Activated T-helper 2 cell treated with anti-CD3 and anti-CD28 coated beads, Interferon-gamma antibody, Interleukin-2, Interleukin-4, amounts not matched to agents 10 μg/mL and 5 μg/mL and 100 μg/mL, durations not matched to agents 14 hours and 24 hours and 36 hours (primary cell): Measurements from ENCODE around the gene MLF1. TPM values are rescaled to one million over a fixed set of nuclear protein-coding genes. Genes with fewer than 3 reads are reported as not detected.

Source experiments
- DNase-seq: peaks from one replicate; pipeline ENCODE4 v3.0.0; 2021; ENCODE audit warnings: low spot score
- H3K27ac Mint-ChIP-seq: one replicate; pipeline ENCODE4 v1.8.0; 2021; ENCODE audit warnings: mixed read lengths
- H3K27me3 Mint-ChIP-seq: one replicate; pipeline ENCODE4 v1.8.0; 2021; ENCODE audit warnings: low read depth, mixed read lengths
- H3K36me3 Mint-ChIP-seq: one replicate; pipeline ENCODE4 v1.8.0; 2021; ENCODE audit warnings: low read depth, mixed read lengths
- H3K4me1 Mint-ChIP-seq: one replicate; pipeline ENCODE4 v1.8.0; 2021; ENCODE audit warnings: low read depth, mixed read lengths
- H3K4me3 Mint-ChIP-seq: one replicate; pipeline ENCODE4 v1.8.0; 2021; ENCODE audit warnings: low read depth, mild to moderate bottlenecking, moderate library complexity, mixed read lengths
- H3K9me3 Mint-ChIP-seq: one replicate; pipeline ENCODE4 v1.8.0; 2021; ENCODE audit warnings: mixed read lengths
- intact Hi-C: fragments of 100-400 bp; cut with micrococcal nuclease; formaldehyde crosslinking; loops from one replicate; pipeline ENCODE4 v1.15.1; 2023
- total RNA-seq: library from RNA; stranded (reverse); gene quantifications from 2 replicates; pipeline ENCODE4 v1.2.3, GENCODE V29; 2022

Gene MLF1
- total RNA-seq, 1 donor from 2014 or later = 3.4 TPM

DNA sequence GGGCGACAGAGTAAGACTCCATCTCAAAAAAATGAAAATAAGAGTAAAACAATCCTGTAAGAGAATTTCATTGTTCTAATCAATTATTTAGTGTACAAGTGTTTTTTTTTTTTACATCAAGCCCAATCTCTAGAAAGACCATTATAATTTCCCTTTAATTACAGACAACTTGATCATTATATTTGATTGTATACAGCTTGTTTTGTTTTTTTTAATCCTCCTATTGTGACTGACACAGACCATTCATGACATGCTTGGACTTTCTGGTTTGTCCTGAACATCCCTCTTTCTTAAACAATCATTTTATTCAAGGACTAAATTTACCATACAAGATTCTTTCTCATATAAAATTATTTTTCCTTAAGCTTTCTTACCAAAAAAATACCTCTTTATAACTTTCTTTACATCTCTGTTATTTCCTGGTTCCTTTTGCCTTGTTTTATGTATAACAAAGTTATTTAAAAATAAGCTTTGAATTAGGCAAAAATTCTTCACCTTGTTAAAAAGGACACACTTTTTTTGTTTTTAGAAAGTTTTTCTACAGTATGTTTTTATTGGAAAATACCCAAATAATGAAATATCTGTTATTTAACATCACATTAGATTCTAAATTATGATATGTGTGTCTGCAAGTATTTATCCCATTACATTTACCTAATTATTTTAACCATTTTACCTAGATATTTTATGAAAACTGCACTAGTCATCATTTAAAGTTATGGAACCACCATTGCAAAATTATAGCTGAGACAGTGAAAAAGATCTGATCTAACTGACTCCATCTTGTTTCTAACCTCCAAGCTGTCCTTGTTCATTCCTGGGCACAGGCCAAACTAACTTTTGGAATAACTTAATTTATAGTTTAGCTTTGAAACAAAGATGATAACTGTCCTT is 47.2 kb downstream of the MLF1 start:
- H3K9me3 Mint-ChIP-seq = peaks cover 14% of the 10 kb centered on the region
- no peak overlapping the region for H3K27ac Mint-ChIP-seq
- no peak overlapping the region for H3K4me3 Mint-ChIP-seq
- intact Hi-C loops = no loop called here
- H3K27me3 Mint-ChIP-seq = no peaks in the 10 kb centered on the region
- no peaks in the 10 kb centered on the region for H3K4me1 Mint-ChIP-seq
- DNase-seq = no peak
- H3K36me3 Mint-ChIP-seq = no peaks in the 10 kb centered on the region

DNA sequence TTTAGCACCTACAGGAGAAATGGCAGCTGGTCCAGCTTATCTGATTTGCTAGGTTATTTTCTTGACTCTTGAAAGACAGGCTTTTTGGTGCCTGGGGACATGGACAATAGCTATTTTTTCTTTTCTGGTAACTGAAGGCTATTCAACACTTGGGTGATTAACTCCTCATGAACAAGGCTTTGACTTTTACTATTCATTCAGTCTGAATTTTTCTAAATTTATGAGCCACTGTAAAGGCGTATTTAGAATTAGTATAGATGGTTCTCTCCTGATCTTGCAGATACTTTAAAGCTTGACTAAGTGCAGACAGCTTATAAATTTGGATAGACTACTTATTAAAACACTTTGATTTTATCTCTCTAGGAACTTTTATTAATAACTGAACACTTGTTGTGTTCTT is 54.9 kb downstream of the MLF1 start:
- no peak overlapping the region for H3K27ac Mint-ChIP-seq

DNA sequence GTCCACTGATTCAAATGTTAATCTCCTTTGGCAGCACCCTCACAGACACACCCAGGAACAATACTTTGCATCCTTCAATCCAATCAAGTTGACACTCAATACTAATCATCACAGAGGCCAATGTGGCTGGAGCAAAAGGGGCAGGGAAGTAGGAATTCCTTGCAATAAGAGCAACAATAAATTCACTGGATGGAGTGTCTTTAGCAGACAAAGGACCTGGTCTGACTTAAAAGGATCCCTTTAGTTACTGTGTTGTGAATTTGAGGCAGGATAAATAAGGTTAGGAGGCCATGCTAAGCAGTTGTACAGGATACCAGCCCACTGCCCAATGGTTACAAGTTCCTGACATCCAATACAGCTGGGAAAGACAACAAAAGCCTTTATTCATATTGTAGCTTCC is 61.0 kb downstream of the MLF1 start:
- Mint-ChIP-seq H3K9me3 (no peaks in the 10 kb centered on the region), H3K27ac (no peak overlapping the region), H3K36me3 (no peaks in the 10 kb centered on the region), H3K27me3 (peaks cover 8% of the 10 kb centered on the region), H3K4me1 (no peaks in the 10 kb centered on the region), H3K4me3 (no peak overlapping the region)
- intact Hi-C loops = no loop called here
- no peak for DNase-seq

More for the DNA sequence above, 54.9 kb downstream of the MLF1 start:
- Mint-ChIP-seq H3K9me3 (peaks cover 3% of the 10 kb centered on the region), H3K36me3 (no peaks in the 10 kb centered on the region), H3K4me3 (no peak overlapping the region), H3K27me3 (peaks cover 4% of the 10 kb centered on the region), H3K4me1 (no peaks in the 10 kb centered on the region)
- no peak for DNase-seq
- intact Hi-C loops = no loop called here

DNA sequence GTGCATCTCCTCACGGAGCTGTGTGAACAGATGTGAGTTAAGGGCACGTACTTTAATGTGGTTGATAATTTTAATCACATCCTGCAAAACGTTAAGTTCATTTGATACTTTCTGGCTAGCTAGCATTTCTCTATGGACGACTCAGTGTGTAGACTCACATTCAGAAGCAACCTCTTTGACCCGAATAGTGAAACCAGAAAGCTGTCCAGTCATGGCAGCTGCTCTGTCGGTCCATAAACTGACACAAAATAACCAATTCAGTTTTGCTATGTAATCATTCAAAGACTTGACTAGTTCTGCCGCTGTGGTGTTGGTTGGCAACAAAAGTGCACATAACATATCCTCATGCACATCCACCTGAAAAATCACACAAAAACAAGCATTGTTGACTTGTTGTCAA is 69.7 kb downstream of the MLF1 start:
- Mint-ChIP-seq H3K27ac (no peak overlapping the region), H3K36me3 (no peaks in the 10 kb centered on the region), H3K4me1 (peaks cover 11% of the 10 kb centered on the region), H3K4me3 (no peak overlapping the region), H3K27me3 (no peaks in the 10 kb centered on the region), H3K9me3 (no peaks in the 10 kb centered on the region)
- no peak for DNase-seq
- intact Hi-C loops = loop anchor here (5.0 to 10.0 kb wide), 4 partner anchors 68 to 526 kb away; partner anchors contain the start of genes MFSD1, MLF1 and RSRC1

DNA sequence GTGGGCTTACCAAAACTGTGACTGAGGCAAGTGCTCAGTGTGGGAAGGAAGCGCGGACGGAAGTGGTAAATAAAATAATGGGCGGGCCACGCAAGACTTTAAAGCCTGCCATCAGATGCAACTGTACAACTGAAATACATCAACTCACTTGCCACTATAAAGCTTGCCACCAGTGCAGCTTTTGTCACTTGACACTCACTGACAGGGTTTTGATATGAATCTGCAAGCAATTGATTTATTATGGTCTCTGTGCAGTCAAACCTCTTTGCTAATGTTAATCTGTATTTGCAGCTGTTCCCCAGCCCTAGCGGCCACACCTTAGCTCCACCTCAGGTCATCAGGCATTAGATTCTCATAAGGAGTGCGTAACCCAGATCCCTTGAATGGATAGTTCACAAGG is 71.0 kb downstream of the MLF1 start:
- Mint-ChIP-seq H3K4me3 (no peak overlapping the region), H3K4me1 (peaks cover 21% of the 10 kb centered on the region), H3K27ac (no peak overlapping the region), H3K36me3 (peaks cover 6% of the 10 kb centered on the region), H3K9me3 (no peaks in the 10 kb centered on the region), H3K27me3 (no peaks in the 10 kb centered on the region)
- DNase-seq = no peak
- intact Hi-C loops = loop anchor here (5.0 to 10.0 kb wide), 4 partner anchors 70 to 527 kb away; partner anchors contain the start of genes MFSD1, MLF1 and RSRC1

DNA sequence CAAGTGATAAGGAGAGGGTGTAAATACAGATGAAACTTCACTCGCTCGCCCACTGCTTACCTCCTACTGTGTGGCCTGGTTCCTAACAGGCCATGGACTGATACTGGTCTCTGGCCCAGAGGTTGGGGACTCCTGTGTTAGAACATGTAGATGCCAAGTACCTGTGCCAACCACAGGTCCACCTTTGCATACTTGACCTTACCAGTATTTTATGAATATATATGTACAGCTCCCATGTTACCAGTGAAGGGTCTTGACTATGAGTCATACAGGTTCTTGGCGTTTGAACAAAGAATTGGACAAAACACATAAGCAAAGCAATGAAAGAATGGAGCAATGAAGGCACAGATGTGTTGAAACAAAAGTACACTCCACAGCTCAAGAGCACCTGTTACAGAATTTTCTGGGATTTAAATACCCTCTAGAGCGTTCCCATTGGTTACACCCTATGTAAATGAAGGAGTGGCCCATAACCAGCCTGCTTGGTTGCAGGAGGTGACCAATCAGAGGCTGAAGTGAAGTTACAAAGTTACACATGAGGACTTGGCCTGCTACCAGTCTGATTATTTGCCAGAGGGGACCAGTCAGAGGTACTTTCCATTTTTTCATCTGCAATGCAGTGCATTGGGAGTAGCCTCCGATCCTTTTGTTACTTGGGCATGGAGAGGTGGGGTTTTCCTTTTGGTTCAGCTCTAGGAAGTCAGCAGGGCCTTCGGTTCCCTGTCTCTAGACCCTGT is 71.6 kb downstream of the MLF1 start:
- intact Hi-C loops = loop anchor here (5.0 to 10.0 kb wide), 4 partner anchors 70 to 528 kb away; partner anchors contain the start of genes MFSD1, MLF1 and RSRC1
- DNase-seq = no peak
- no peak overlapping the region for H3K4me3 Mint-ChIP-seq
- H3K4me1 Mint-ChIP-seq = peaks cover 22% of the 10 kb centered on the region
- no peak overlapping the region for H3K27ac Mint-ChIP-seq
- H3K36me3 Mint-ChIP-seq = peaks cover 12% of the 10 kb centered on the region
- H3K27me3 Mint-ChIP-seq = no peaks in the 10 kb centered on the region
- H3K9me3 Mint-ChIP-seq = no peaks in the 10 kb centered on the region

DNA sequence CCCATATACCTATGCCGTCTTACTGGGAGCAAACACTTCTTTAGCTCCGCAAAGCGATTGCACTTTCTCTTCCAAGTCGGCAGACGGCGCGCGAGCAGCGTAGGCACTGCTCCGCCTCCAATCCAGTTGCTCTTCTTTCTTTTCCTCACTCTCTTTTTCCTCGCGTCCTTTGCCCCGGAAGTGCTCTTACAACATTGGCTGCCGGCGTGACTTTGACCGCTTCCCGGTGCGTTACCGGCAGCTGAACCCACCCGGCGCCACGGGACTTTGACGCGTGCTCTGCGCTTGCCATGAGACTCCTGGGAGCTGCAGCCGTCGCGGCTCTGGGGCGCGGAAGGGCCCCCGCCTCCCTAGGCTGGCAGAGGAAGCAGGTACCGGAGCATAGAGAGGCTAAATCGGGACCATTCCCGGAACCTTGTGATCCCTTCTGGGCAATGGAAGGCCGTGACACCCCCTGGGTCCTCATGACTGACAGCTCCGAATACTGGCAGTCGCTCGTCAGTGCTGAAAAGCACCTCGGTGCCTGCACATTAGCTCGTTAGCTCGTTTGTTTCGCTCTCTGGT is 73.4 kb downstream of the MLF1 start, which contains the start of gene GFM1:
Gene GFM1, plus strand, starts transcription at position 183 of the 564 bp plus-strand sequence. Its CDS starts 108 bp downstream, at position 291.
- peak within 1 kb of the TSS; percentile 93 for H3K27ac Mint-ChIP-seq
- DNase-seq = peak; percentile 87
- peak within 1 kb of the TSS; percentile 96 for H3K4me3 Mint-ChIP-seq
- peaks cover 27% of the 10 kb centered on the region for H3K4me1 Mint-ChIP-seq
- peaks cover 25% of the 10 kb centered on the region for H3K36me3 Mint-ChIP-seq
- no peaks in the 10 kb centered on the region for H3K9me3 Mint-ChIP-seq
- intact Hi-C loops = loop anchor here (5.0 to 10.0 kb wide), 4 partner anchors 72 to 530 kb away; partner anchors contain the start of genes MFSD1, MLF1 and RSRC1
- no peaks in the 10 kb centered on the region for H3K27me3 Mint-ChIP-seq

DNA sequence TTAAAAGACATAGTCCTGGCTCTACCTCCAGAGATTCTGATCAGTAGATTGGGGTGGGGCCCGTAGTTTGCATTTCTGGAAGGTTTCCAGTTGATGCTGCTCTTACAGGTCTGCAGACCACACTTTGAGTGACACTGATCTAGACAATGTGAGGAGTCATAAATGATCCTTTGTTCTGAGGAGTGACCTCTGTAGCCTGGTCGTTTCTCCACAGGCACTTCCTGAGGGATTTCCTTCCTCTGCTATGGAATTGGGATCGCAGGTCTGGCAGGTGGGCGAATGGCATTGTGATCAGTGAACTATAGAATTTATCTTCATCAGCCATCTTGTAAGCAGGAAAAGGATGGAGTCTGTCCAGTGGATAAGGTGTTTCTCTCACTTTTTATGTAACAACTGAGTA is 78.8 kb downstream of the MLF1 start:
- intact Hi-C loops = loop anchor here (10.0 kb wide), 1 partner anchor 535 kb away; the partner anchor contains the start of gene RSRC1
- Mint-ChIP-seq H3K4me1 (peaks cover 23% of the 10 kb centered on the region), H3K4me3 (no peak overlapping the region), H3K27me3 (no peaks in the 10 kb centered on the region), H3K27ac (no peak overlapping the region), H3K36me3 (peaks cover 55% of the 10 kb centered on the region), H3K9me3 (no peaks in the 10 kb centered on the region)
- no peak for DNase-seq

DNA sequence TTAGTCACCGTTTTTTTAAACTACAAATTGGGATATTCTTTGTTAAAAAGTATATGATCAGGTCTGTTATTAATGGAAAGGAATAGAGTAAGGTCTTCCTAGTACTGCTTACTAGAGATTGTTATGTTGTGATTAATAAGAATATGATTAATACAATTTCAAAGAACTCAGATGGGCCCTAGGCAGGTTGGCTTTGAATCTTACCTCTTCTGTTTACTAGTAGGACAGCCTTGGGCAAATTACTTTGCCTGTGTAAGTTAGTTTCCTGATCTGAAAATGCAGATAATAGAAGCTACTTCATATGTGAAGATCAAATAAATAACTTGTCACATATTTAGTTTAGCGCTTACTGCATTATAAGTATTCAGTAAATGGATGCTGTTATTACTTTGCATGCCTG is 80.2 kb downstream of the MLF1 start:
- no peak overlapping the region for H3K27ac Mint-ChIP-seq
- no peaks in the 10 kb centered on the region for H3K9me3 Mint-ChIP-seq
- peaks cover 12% of the 10 kb centered on the region for H3K4me1 Mint-ChIP-seq
- no peaks in the 10 kb centered on the region for H3K27me3 Mint-ChIP-seq
- no peak overlapping the region for H3K4me3 Mint-ChIP-seq
- intact Hi-C loops = no loop called here
- DNase-seq = no peak
- H3K36me3 Mint-ChIP-seq = peaks cover 60% of the 10 kb centered on the region

DNA sequence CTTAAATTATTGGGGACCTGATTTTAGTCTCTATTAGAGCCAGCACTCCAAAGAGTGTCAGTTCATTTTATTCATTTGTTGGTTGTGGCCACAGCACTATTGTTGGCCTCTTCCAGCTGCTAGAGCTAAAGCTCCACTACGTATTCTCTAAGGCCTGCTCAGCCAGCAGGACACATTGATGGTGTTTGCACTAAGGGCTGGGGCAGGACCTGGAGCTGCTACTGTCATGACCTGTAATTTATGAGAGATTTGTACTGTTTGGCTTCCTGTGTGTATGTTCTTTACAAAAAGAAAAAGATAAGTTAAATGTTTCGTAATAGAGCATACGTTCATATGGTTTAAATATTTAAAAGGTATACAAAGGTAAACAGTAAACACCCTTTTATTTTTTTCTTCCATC is 81.5 kb downstream of the MLF1 start:
- H3K27me3 Mint-ChIP-seq = no peaks in the 10 kb centered on the region
- peaks cover 5% of the 10 kb centered on the region for H3K4me1 Mint-ChIP-seq
- no peak overlapping the region for H3K27ac Mint-ChIP-seq
- no peak overlapping the region for H3K4me3 Mint-ChIP-seq
- no peaks in the 10 kb centered on the region for H3K9me3 Mint-ChIP-seq
- DNase-seq = no peak
- intact Hi-C loops = no loop called here
- H3K36me3 Mint-ChIP-seq = peaks cover 58% of the 10 kb centered on the region
